ENCODE results near the gene TMPRSS11A. TPM values are rescaled to one million over a fixed set of nuclear protein-coding genes. Genes with fewer than 3 reads are reported as not detected.

Gene TMPRSS11A
- total RNA-seq, 1 donor from 2014 or later = not detected

DNA sequence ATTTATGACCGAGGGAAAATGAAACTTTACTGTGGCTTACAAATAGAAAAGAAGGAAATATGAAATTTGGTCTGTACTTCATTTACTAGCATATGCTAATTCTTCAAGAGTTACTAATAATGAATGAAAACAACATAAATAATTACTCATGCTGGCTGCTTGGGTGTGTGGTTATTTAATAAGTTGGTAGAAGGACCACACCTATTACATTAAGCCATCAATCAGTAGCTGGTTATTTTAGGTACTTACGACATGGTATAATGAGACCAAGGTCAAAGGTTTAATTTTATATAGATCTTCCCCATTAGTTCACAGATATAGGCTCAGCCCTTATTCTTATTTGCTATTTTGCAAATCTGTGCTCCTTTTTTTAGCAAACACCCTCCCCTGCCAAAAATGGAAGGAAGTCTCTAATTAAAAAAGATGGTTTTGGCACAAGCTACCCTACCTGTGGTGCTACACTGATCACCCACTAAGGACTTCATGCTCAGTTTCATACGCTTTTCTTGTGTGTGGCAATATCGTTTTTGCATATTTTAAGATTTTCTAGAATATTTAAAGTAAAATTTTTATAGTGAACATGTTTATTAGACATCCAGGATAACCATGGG, 93.6 kb downstream of the TMPRSS11A start:
- DNase-seq = no peak

GRCh38 chr4:67861513-67861912, 101.8 kb downstream of the TMPRSS11A start:
- no peak for DNase-seq

Small RNA genes within 50 kb of the gene (small RNA-seq; reads per million reads assigned to genes)
- not detected for gene RNU6-95P

Other genes with a start within 250 kb of the TMPRSS11A start
- gene GNRHR, start 209.1 kb downstream of the TMPRSS11A start, total RNA-seq = not detected
- gene TMPRSS11D, start 79.5 kb downstream of the TMPRSS11A start, total RNA-seq = not detected
- not detected for gene TMPRSS11F, start 166.4 kb upstream of the TMPRSS11A start, total RNA-seq

All from occipital lobe (tissue), 3 donors.